Aorta (tissue), 5 donors: Measurements from ENCODE around the gene TPH2. TPM values are rescaled to one million over a fixed set of nuclear protein-coding genes. Genes with fewer than 3 reads are reported as not detected.

ENCODE experiments used
- ATAC-seq: fragments of 200-7000 bp; cut with Tn5 transposase; one replicate; pipeline ENCODE4 v1.9.1; 2022; ENCODE audit warnings: moderate library complexity; ENCODE audit not compliant: low FRiP score
- DNase-seq, 2 donors: peaks; one replicate each; pipeline ENCODE4 v3.0.0-alpha.2; 2020
- H3K27ac ChIP-seq, 2 donors: one replicate each; pipeline ENCODE4 v1.5.1; 2013; ENCODE audit warnings: low read length in 2 of 2, mild to moderate bottlenecking in 2 of 2, moderate library complexity in 2 of 2, control low read depth in 1 of 2, inconsistent platforms in 1 of 2, low read depth in 1 of 2
- H3K27me3 ChIP-seq, 2 donors: one replicate each; pipeline ENCODE4 v1.6.1; 2013; ENCODE audit warnings: control low read depth in 1 of 2, low read length in 1 of 2, mild to moderate bottlenecking in 1 of 2, moderate library complexity in 1 of 2; ENCODE audit not compliant: insufficient read depth in 2 of 2, control insufficient read depth in 1 of 2
- H3K36me3 ChIP-seq, 2 donors: one replicate each; pipeline ENCODE4 v1.6.1; 2013; ENCODE audit warnings: control low read depth in 1 of 2, low read length in 1 of 2, mild to moderate bottlenecking in 1 of 2; ENCODE audit not compliant: insufficient read depth in 2 of 2, control insufficient read depth in 1 of 2
- H3K4me1 ChIP-seq, 2 donors: one replicate each; pipeline ENCODE4 v1.6.1; 2013; ENCODE audit warnings: low read length in 2 of 2, control low read depth in 1 of 2, mild to moderate bottlenecking in 1 of 2, moderate library complexity in 1 of 2; ENCODE audit not compliant: insufficient read depth in 2 of 2, control insufficient read depth in 1 of 2
- H3K4me3 ChIP-seq, 2 donors: one replicate each; pipeline ENCODE4 v1.5.1; 2013; ENCODE audit warnings: low read length in 2 of 2, control low read depth in 1 of 2, mild to moderate bottlenecking in 1 of 2
- H3K9me3 ChIP-seq: one replicate; pipeline ENCODE4 v1.6.1; 2013; ENCODE audit warnings: mild to moderate bottlenecking, low read length; ENCODE audit not compliant: control insufficient read depth
- WGBS, 2 donors: extraction: QIAGEN DNeasy Blood & Tissue Kit; methylation state at CpG; one replicate each; pipeline ENCODE4 v1.1.7; 2013; 5-methylcytosine and 5-hydroxymethylcytosine counted together
- intact Hi-C, 2 donors: fragments of 100-400 bp; cut with DNase I; formaldehyde crosslinking; loops; one replicate each; pipeline versions ENCODE4 v1.14.2 to v1.15.0; 2022
- polyA plus RNA-seq, 2 donors: library from polyadenylated mRNA; stranded (reverse); fragments of 200-250 nt; gene quantifications; one replicate each; pipeline ENCODE4 v1.2.3, GENCODE V29; 2013
- total RNA-seq, 2 donors: library from RNA; stranded (reverse); fragmentation: NEBNext Ultra II Directional; extraction: Animal tissue kit (Norgen Biotek cat#: 25700); gene quantifications; one replicate each; pipeline ENCODE4 v1.2.1, GENCODE V29; 2021
- donor health status: healthy with polysubstance abuse.
- donor health status: Bipolar disorder and iron deficiency.
- donor health status: DM: no; HTN: no; CAD: no.
- donor health status: DM: no; HTN: no; CAD: no.
- donor health status: DM: yes; HTN: yes; CAD: no.

The TPH2 gene
- total and polyA plus RNA-seq, 4 donors = not detected

DNA sequence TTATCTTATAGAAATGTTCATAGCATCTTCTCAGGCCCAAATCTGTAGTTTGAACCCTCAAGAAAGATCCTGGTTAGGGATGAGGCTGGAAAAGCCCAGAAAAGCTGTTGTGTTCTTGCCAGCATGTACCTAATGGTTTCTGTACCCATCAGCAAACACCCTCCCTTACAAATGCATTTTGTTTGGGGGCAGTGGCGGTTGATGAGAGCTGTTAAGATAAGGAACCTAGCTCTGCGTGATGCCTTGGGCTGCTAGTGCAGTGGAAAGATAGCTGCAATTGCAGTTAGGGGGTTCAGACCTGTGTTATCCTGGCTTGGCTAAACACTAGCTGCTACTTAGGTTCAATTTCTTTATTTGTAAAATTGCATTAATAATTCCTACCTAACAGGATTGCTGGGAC, 3.6 kb downstream of the TPH2 start:
- WGBS, 2 donors = 50 to 53% methylated on average over 2 of the region's 2 CpGs
- no peak overlapping the region for H3K4me3 ChIP-seq
- no peaks in the 10 kb centered on the region for H3K9me3 ChIP-seq
- intact Hi-C loops = no loop called here
- DNase-seq (no peak), ATAC-seq (no peak)
- no peak overlapping the region for H3K27ac ChIP-seq
- H3K27me3 ChIP-seq = peaks cover 0 to 2% of the 10 kb centered on the region in 2 donors
- no peaks in the 10 kb centered on the region for H3K4me1 ChIP-seq
- no peaks in the 10 kb centered on the region for H3K36me3 ChIP-seq

DNA sequence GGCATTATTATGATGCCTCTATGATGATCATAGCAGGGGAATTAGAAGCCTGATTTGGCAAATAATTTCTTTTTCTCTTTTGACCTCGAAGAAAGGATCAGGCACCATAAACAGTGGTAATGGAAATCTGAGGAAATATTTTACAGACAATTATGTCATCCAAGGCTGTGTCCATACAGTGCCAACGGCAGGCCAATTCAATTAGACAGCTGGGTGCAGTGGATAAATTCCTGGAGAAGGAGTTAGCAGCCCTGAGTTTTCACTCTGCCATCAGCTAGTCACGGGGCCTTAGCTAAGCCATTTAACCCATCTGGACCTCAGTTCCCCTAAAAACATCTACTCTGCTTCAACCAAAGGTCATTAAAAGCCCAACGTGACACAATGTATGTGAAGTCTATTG, 4.1 kb downstream of the TPH2 start:
- Histone ChIP-seq H3K4me3 (no peak overlapping the region), H3K27me3 (peaks cover 0 to 2% of the 10 kb centered on the region in 2 donors), H3K27ac (no peak overlapping the region), H3K36me3 (no peaks in the 10 kb centered on the region), H3K9me3 (no peaks in the 10 kb centered on the region), H3K4me1 (peaks cover 0 to 3% of the 10 kb centered on the region in 2 donors)
- intact Hi-C loops = no loop called here
- DNase-seq = no peak
- no peak for ATAC-seq
- 47% methylated on average over 4 of the region's 4 CpGs for WGBS, 2 donors

DNA sequence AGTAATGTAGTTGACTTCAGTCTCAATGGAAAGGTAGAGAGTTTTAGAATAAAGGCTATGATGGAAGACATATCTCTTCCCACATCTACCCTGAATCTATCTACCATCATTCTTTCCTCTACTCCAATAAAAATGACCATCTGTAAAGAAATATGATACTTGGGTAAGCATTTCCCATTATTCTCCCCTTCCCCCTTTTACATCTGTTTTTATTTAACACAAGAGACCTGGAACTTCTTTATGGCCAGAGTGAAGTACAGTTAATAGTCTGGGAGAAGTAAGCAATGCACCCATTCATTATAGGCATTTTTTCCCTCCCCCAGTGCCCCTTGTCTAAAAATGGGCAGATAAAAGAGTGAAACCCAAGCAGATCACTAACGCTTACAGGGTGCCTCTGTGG, 6.5 kb downstream of the TPH2 start:
- intact Hi-C loops = no loop called here
- H3K9me3 ChIP-seq = peaks cover 2% of the 10 kb centered on the region
- H3K27me3 ChIP-seq = peaks cover 0 to 2% of the 10 kb centered on the region in 2 donors
- no peak overlapping the region for H3K27ac ChIP-seq
- DNase-seq = no peak
- peaks cover 0 to 3% of the 10 kb centered on the region in 2 donors for H3K4me1 ChIP-seq
- H3K36me3 ChIP-seq = no peaks in the 10 kb centered on the region
- WGBS, 2 donors = 20 to 27% methylated on average over 1 of the region's 1 CpG
- no peak for ATAC-seq
- no peak overlapping the region for H3K4me3 ChIP-seq

DNA sequence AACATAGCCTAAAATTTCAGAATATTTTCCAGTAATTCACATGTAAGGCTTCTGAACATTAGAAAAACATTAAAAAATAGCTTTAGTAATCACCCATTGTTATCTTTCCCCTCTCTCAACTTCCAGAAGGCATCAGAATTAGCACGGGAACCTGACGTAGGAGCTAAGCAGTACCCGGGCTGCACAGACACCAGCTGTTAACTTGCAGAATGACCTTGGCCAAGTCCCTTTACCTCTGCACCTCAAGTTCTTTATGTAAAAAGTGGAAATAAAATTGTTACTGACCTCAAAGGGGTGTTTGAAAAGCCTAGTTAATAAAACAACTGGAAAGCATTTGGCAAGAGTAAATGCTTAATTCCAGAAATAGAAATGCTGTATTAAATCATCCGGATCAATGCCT, 7.2 kb downstream of the TPH2 start:
- Histone ChIP-seq H3K4me1 (peaks cover 0 to 3% of the 10 kb centered on the region in 2 donors), H3K36me3 (no peaks in the 10 kb centered on the region), H3K27ac (no peak overlapping the region), H3K27me3 (peaks cover 0 to 2% of the 10 kb centered on the region in 2 donors), H3K9me3 (peaks cover 2% of the 10 kb centered on the region), H3K4me3 (no peak overlapping the region)
- ATAC-seq (no peak), DNase-seq (no peak)
- 60 to 69% methylated on average over 4 of the region's 4 CpGs for WGBS, 2 donors
- intact Hi-C loops = no loop called here

DNA sequence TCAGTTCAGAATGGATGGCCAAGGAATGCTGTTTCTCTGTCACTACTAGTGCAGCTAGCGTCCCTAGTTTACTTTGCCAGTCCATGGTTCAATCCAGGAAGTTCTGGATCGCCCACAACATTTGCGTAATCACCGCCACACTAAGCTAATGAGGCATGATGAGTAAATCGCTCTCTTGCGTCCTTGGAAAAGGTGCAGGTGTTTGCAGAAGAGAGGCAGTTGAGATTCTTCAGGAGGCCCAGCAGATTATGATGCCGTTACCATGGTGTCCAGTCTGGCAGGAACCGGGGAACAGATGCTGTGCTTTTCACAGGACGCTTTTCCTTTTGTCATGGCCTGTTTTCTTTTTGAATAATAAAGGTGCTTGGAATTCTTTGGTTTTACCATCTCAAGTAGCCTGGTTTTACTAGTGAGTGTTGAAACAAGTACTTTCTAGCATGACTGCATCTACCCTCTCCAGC, 9.0 kb downstream of the TPH2 start:
- Histone ChIP-seq H3K36me3 (no peaks in the 10 kb centered on the region), H3K4me3 (no peak overlapping the region), H3K27me3 (no peaks in the 10 kb centered on the region), H3K4me1 (peaks cover 0 to 3% of the 10 kb centered on the region in 2 donors), H3K9me3 (peaks cover 2% of the 10 kb centered on the region), H3K27ac (no peak overlapping the region)
- no peak for ATAC-seq
- intact Hi-C loops = no loop called here
- 13 to 15% methylated on average over 9 of the region's 9 CpGs for WGBS, 2 donors
- DNase-seq = no peak

DNA sequence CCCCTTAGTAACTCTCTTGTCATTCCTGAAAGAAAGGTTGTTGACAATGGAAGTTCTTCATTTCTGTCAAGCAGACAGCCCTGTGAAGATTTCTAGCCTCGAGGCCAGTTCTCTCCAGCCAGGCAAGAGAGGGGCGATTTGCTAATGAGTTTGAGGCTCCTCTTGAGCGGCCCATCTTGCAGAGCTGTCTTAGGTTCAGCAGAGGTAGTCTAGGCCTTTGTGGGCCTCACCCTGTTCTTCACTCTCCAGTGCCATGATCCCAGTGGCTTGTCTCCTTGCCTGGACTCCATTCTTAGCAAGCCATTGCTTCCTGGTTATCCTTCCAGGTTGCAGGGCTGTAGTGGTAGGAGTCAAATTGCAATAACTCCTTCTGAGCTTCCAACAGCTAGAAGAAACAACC, 9.7 kb downstream of the TPH2 start:
- 31 to 37% methylated on average over 3 of the region's 3 CpGs for WGBS, 2 donors
- Histone ChIP-seq H3K9me3 (peaks cover 2% of the 10 kb centered on the region), H3K27ac (no peak overlapping the region), H3K4me3 (no peak overlapping the region), H3K36me3 (no peaks in the 10 kb centered on the region), H3K27me3 (no peaks in the 10 kb centered on the region), H3K4me1 (peaks cover 0 to 3% of the 10 kb centered on the region in 2 donors)
- no peak for ATAC-seq
- no peak for DNase-seq
- intact Hi-C loops = no loop called here

DNA sequence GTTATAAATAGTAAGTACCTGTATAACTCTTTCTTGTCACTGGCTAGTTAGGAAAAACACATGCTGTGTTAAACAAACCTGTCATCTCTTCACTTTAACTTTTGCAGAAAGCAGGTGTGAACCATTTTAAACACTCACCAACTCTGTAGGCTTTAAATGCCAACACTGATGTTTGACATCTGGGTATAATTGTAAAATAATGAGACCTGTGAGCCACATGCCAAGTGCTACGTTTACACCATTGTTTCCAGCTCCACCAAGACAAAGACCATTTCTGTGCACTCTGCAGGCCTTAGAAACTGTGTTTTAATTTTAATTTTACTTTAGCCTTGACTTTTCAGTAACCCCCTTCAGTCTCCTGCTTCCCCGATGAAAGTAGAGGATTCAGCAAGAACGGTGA, 11.0 kb downstream of the TPH2 start:
- no peak for ATAC-seq
- no peaks in the 10 kb centered on the region for H3K27me3 ChIP-seq
- no peak overlapping the region for H3K27ac ChIP-seq

DNA sequence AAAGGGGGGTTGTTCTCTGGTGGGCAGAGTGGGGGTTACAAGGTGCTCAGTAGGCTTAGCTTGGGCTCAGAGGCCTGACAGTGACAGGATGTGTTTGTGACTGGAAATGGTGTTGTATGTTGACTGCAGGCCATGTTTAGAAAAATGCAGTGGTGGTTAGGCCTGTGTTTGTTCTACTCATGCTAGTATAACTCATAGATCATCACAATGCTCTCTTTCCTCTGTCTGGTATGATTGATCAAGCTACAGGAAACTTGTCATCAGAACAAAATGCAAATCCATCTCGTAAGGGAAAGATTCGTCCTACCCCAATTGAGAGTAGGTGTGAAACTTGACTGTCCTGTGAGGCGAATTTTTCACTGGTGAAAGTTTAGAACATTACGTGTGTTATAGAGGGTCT, 11.8 kb downstream of the TPH2 start:
- H3K27me3 ChIP-seq = no peaks in the 10 kb centered on the region
- ATAC-seq = no peak
- peaks cover 0 to 3% of the 10 kb centered on the region in 2 donors for H3K4me1 ChIP-seq
- 73 to 82% methylated on average over 4 of the region's 4 CpGs for WGBS, 2 donors
- no peak overlapping the region for H3K4me3 ChIP-seq
- H3K27ac ChIP-seq = no peak overlapping the region
- DNase-seq = no peak
- H3K36me3 ChIP-seq = no peaks in the 10 kb centered on the region
- H3K9me3 ChIP-seq = peaks cover 2% of the 10 kb centered on the region
- intact Hi-C loops = no loop called here

More for the DNA sequence above, 11.0 kb downstream of the TPH2 start:
- Histone ChIP-seq H3K4me3 (no peak overlapping the region), H3K4me1 (peaks cover 0 to 3% of the 10 kb centered on the region in 2 donors), H3K36me3 (no peaks in the 10 kb centered on the region), H3K9me3 (peaks cover 2% of the 10 kb centered on the region)
- WGBS, 2 donors = 40 to 49% methylated on average over 3 of the region's 3 CpGs
- no peak for DNase-seq
- intact Hi-C loops = no loop called here

DNA sequence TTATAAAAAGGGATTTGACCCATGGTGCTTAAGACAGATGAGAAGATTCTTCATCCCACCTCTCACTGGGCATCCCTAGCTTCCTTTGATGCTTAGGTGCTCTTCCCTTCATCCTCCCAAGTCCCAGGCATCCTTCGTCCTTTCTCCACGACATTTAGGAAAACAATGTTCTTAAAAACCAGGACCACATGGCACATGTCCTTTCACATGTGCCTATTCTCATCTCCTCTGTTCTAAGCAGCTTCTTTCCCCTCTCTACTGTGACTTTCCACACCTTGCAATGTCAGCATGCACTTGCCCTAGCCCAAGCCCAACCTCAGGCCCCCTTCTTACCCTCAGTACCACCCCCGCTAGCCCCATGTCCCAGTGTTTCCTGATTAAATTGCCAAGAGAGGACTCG, 12.2 kb downstream of the TPH2 start:
- H3K4me3 ChIP-seq = no peak overlapping the region
- DNase-seq = no peak
- peaks cover 0 to 3% of the 10 kb centered on the region in 2 donors for H3K4me1 ChIP-seq
- no peak for ATAC-seq
- 77 to 80% methylated on average over 4 of the region's 4 CpGs for WGBS, 2 donors
- H3K27me3 ChIP-seq = no peaks in the 10 kb centered on the region
- intact Hi-C loops = no loop called here
- peaks cover 2% of the 10 kb centered on the region for H3K9me3 ChIP-seq
- no peaks in the 10 kb centered on the region for H3K36me3 ChIP-seq
- H3K27ac ChIP-seq = no peak overlapping the region
